ENCODE measurements around the gene ASTN2.

Gene ASTN2

GRCh38 chr9:116419181-116419580 is 995.7 kb downstream of the ASTN2 start:
- TF ChIP-seq MYC (IDR thresholded peaks at IDR 0.05; ENCODE audit: low read depth, low read length) (no peak), CTCF (IDR thresholded peaks at IDR 0.05; ENCODE audit: low read depth, low read length) (no peak), MAX (IDR thresholded peaks at IDR 0.05; ENCODE audit: low read depth, low read length) (no peak), POLR2A (IDR thresholded peaks at IDR 0.05; ENCODE audit: extremely low read depth, insufficient read length) (no peak)
- DNase-seq (ENCODE audit: low read depth): no peak
- H3K4me3 ChIP-seq (ENCODE audit: low read depth, low read length): no peak overlapping the region

GRCh38 chr9:116417464-116417863 is 997.4 kb downstream of the ASTN2 start:
- no peak overlapping the region for H3K4me3 ChIP-seq (ENCODE audit: low read depth, low read length)
- TF ChIP-seq CTCF (IDR thresholded peaks at IDR 0.05; ENCODE audit: low read depth, low read length) (no peak), POLR2A (IDR thresholded peaks at IDR 0.05; ENCODE audit: extremely low read depth, insufficient read length) (no peak), MAX (IDR thresholded peaks at IDR 0.05; ENCODE audit: low read depth, low read length) (no peak), MYC (IDR thresholded peaks at IDR 0.05; ENCODE audit: low read depth, low read length) (no peak)
- DNase-seq (ENCODE audit: low read depth): no peak

GRCh38 chr9:116416421-116416820 is 998.4 kb downstream of the ASTN2 start:
- no peak for DNase-seq (ENCODE audit: low read depth)
- no peak overlapping the region for H3K4me3 ChIP-seq (ENCODE audit: low read depth, low read length)
- TF ChIP-seq CTCF (IDR thresholded peaks at IDR 0.05; ENCODE audit: low read depth, low read length) (no peak), MAX (IDR thresholded peaks at IDR 0.05; ENCODE audit: low read depth, low read length) (no peak), MYC (IDR thresholded peaks at IDR 0.05; ENCODE audit: low read depth, low read length) (no peak), POLR2A (IDR thresholded peaks at IDR 0.05; ENCODE audit: extremely low read depth, insufficient read length) (no peak)

GRCh38 chr9:116414374-116414773 is 1000.5 kb downstream of the ASTN2 start:
- TF ChIP-seq MAX (IDR thresholded peaks at IDR 0.05; ENCODE audit: low read depth, low read length) (no peak), MYC (IDR thresholded peaks at IDR 0.05; ENCODE audit: low read depth, low read length) (no peak), CTCF (IDR thresholded peaks at IDR 0.05; ENCODE audit: low read depth, low read length) (no peak), POLR2A (IDR thresholded peaks at IDR 0.05; ENCODE audit: extremely low read depth, insufficient read length) (no peak)
- H3K4me3 ChIP-seq (ENCODE audit: low read depth, low read length): no peak overlapping the region
- no peak for DNase-seq (ENCODE audit: low read depth)

- no peak for TF ChIP-seq MAX (IDR thresholded peaks at IDR 0.05; ENCODE audit: low read depth, low read length)
- TF ChIP-seq MYC (IDR thresholded peaks at IDR 0.05; ENCODE audit: low read depth, low read length): no peak
- no peak for TF ChIP-seq POLR2A (IDR thresholded peaks at IDR 0.05; ENCODE audit: extremely low read depth, insufficient read length)
- no peak for TF ChIP-seq CTCF (IDR thresholded peaks at IDR 0.05; ENCODE audit: low read depth, low read length)
- DNase-seq (ENCODE audit: low read depth): no peak
- no peak overlapping the region for H3K4me3 ChIP-seq (ENCODE audit: low read depth, low read length)
Measured at GRCh38 chr9:116411506-116411905, 1003.4 kb downstream of the ASTN2 start.

GRCh38 chr9:116409638-116410037 is 1005.2 kb downstream of the ASTN2 start:
- no peak overlapping the region for H3K4me3 ChIP-seq (ENCODE audit: low read depth, low read length)
- TF ChIP-seq MYC (IDR thresholded peaks at IDR 0.05; ENCODE audit: low read depth, low read length): no peak
- no peak for TF ChIP-seq MAX (IDR thresholded peaks at IDR 0.05; ENCODE audit: low read depth, low read length)
- no peak for TF ChIP-seq POLR2A (IDR thresholded peaks at IDR 0.05; ENCODE audit: extremely low read depth, insufficient read length)
- no peak for TF ChIP-seq CTCF (IDR thresholded peaks at IDR 0.05; ENCODE audit: low read depth, low read length)
- no peak for DNase-seq (ENCODE audit: low read depth)
